ENCODE results near the gene ZEB2. TPM values are rescaled to one million over a fixed set of nuclear protein-coding genes. Genes with fewer than 3 reads are reported as not detected.
A peak's percentile ranks its signal among the peaks of the same experiment; 100 is the strongest.

The ZEB2 gene
- total RNA-seq, 1 experiment from 2014 or later: 1.1 TPM

DNA sequence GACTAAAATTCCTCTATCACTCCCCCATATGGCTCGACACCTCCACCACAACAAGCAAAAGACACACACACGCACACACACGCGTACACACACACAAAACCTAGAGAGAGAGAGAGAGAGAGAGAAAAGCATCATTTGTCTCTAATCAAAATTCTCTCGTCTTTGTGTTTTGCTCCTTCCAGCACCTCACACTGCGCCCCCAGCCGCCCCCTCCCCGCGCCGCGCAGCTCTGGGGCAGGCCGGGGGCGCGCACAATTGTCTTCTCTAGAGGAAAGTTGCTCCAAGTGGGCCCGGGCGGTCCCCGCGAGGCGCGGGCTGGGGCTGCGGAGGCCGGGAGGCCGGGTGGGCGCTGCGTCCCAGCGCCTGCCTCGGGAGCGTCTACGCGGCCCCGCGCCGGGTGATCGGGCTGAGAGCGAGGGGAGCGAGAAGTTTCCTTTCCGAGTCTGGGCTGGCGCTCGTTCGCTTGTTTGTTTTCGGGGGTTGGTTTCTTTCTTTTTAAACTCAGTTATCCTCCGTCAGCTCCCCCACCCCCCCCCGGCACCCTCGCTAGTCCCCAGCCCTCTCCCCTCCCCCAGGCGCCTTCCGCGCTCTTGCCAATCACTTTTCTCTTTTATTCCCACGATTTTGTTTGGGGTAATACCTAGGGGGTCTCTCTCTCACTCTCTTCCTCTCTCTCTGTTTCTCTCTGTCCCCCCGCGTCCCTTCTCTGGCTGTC, 4.1 kb downstream of the ZEB2 start:
- ATAC-seq (no peak), DNase-seq (ENCODE audit: low read depth, low spot score) (no peak)
- no peaks in the 10 kb centered on the region for H3K9me3 ChIP-seq (ENCODE audit: control insufficient read depth, insufficient read depth, low read depth, low read length)
- CTCF ChIA-PET: no interaction called here
- H3K4me1 ChIP-seq (ENCODE audit: control insufficient read depth, insufficient read depth, low read length): peaks cover 10% of the 10 kb centered on the region; the same call in 1 of the 2 replicates
- in situ Hi-C loops (cut with HindIII; ENCODE audit: low pct_unique_long_range_greater_than_20kb, low sequenced_read_pairs) (no loop called here), intact Hi-C loops (cut with micrococcal nuclease; ENCODE audit: unreplicated experiment) (no loop called here)
- H3K36me3 ChIP-seq (ENCODE audit: control insufficient read depth, insufficient read depth, low read length): no peaks in the 10 kb centered on the region
- peaks cover 44% of the 10 kb centered on the region for H3K27me3 ChIP-seq (ENCODE audit: control insufficient read depth, insufficient read depth, low read length)
- no peak overlapping the region for H3K27ac ChIP-seq (ENCODE audit: low read length)
- POLR2A ChIA-PET: no interaction called here
- peak overlapping the region; percentile 47 to 58 for H3K4me3 ChIP-seq (ENCODE audit: low read depth in 2 of 2, low read length in 2 of 2)
- TF ChIP-seq, protein P1, sequence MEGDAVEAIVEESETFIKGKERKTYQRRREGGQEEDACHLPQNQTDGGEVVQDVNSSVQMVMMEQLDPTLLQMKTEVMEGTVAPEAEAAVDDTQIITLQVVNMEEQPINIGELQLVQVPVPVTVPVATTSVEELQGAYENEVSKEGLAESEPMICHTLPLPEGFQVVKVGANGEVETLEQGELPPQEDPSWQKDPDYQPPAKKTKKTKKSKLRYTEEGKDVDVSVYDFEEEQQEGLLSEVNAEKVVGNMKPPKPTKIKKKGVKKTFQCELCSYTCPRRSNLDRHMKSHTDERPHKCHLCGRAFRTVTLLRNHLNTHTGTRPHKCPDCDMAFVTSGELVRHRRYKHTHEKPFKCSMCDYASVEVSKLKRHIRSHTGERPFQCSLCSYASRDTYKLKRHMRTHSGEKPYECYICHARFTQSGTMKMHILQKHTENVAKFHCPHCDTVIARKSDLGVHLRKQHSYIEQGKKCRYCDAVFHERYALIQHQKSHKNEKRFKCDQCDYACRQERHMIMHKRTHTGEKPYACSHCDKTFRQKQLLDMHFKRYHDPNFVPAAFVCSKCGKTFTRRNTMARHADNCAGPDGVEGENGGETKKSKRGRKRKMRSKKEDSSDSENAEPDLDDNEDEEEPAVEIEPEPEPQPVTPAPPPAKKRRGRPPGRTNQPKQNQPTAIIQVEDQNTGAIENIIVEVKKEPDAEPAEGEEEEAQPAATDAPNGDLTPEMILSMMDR (IDR thresholded peaks at IDR 0.05): no peak
- TF ChIP-seq, protein P2, sequence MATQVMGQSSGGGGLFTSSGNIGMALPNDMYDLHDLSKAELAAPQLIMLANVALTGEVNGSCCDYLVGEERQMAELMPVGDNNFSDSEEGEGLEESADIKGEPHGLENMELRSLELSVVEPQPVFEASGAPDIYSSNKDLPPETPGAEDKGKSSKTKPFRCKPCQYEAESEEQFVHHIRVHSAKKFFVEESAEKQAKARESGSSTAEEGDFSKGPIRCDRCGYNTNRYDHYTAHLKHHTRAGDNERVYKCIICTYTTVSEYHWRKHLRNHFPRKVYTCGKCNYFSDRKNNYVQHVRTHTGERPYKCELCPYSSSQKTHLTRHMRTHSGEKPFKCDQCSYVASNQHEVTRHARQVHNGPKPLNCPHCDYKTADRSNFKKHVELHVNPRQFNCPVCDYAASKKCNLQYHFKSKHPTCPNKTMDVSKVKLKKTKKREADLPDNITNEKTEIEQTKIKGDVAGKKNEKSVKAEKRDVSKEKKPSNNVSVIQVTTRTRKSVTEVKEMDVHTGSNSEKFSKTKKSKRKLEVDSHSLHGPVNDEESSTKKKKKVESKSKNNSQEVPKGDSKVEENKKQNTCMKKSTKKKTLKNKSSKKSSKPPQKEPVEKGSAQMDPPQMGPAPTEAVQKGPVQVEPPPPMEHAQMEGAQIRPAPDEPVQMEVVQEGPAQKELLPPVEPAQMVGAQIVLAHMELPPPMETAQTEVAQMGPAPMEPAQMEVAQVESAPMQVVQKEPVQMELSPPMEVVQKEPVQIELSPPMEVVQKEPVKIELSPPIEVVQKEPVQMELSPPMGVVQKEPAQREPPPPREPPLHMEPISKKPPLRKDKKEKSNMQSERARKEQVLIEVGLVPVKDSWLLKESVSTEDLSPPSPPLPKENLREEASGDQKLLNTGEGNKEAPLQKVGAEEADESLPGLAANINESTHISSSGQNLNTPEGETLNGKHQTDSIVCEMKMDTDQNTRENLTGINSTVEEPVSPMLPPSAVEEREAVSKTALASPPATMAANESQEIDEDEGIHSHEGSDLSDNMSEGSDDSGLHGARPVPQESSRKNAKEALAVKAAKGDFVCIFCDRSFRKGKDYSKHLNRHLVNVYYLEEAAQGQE (IDR thresholded peaks at IDR 0.05; ENCODE audit: insufficient read depth in 1 of 2, low read depth in 2 of 2, low read length in 1 of 2): no peak
- TF ChIP-seq TCF7L2 (IDR thresholded peaks at IDR 0.05; ENCODE audit: low read depth, low read length) (no peak), SIN3A (IDR thresholded peaks at IDR 0.05; ENCODE audit: borderline replicate concordance, insufficient read depth, low read depth, low read length) (no peak), POLR2AphosphoS5 (IDR thresholded peaks at IDR 0.05; ENCODE audit: low read depth, low read length) (no peak)
- BruUV-seq (replicated peaks): no TSS peak

DNA sequence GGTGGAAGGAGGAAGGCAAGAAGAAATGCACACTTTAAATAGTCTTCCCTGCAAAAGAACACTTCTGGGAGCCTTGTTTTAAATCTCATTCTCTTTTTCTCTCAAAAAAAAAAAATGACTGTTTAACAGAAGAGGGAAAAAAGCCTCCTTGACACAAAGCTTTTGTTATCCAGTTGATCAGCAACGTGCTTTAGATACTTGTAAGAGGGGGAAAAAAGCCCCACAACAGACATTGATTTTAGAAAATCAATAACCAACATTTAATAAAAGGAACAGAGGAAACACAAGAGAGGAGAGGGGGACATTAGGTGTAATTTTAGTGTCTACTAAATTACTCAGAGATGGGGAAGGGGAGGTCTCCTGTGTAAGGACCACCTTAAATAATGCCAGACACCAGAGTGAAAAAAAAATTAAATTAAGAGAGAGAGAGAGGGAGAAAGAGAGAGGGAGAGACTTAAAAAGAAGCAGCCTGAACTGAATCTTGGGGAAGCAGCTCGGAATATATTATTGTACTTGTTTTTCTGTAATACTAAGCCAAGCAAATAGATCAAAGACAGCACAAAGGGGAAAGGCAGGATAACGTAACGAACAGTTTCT, 4.7 kb downstream of the ZEB2 start:
- no peak overlapping the region for H3K27ac ChIP-seq (ENCODE audit: low read length)
- H3K4me1 ChIP-seq (ENCODE audit: control insufficient read depth, insufficient read depth, low read length): peaks cover 10% of the 10 kb centered on the region; the same call in 1 of the 2 replicates
- TF ChIP-seq SIN3A (IDR thresholded peaks at IDR 0.05; ENCODE audit: borderline replicate concordance, insufficient read depth, low read depth, low read length): no peak
- no peak for TF ChIP-seq TCF7L2 (IDR thresholded peaks at IDR 0.05; ENCODE audit: low read depth, low read length)
- TF ChIP-seq, protein P1 (IDR thresholded peaks at IDR 0.05): no peak
- TF ChIP-seq, protein P2 (IDR thresholded peaks at IDR 0.05; ENCODE audit: insufficient read depth in 1 of 2, low read depth in 2 of 2, low read length in 1 of 2): no peak
- no peak for TF ChIP-seq POLR2AphosphoS5 (IDR thresholded peaks at IDR 0.05; ENCODE audit: low read depth, low read length)
- H3K36me3 ChIP-seq (ENCODE audit: control insufficient read depth, insufficient read depth, low read length): no peaks in the 10 kb centered on the region
- no peak for DNase-seq (ENCODE audit: low read depth, low spot score)
- H3K27me3 ChIP-seq (ENCODE audit: control insufficient read depth, insufficient read depth, low read length): peaks cover 41% of the 10 kb centered on the region
- POLR2A ChIA-PET: no interaction called here
- no peaks in the 10 kb centered on the region for H3K9me3 ChIP-seq (ENCODE audit: control insufficient read depth, insufficient read depth, low read depth, low read length)
- CTCF ChIA-PET: no interaction called here
- in situ Hi-C loops (cut with HindIII; ENCODE audit: low pct_unique_long_range_greater_than_20kb, low sequenced_read_pairs): no loop called here
- H3K4me3 ChIP-seq (ENCODE audit: low read depth in 2 of 2, low read length in 2 of 2): peak overlapping the region in 1 of 2 experiments; percentile 58; a peak in 1 of 4 replicates
- intact Hi-C loops (cut with micrococcal nuclease; ENCODE audit: unreplicated experiment): no loop called here
- ATAC-seq: no peak
- no TSS peak for BruUV-seq (replicated peaks)

All from Panc1 (cell line).